HG03520 (cell line): ENCODE results near the gene DQX1.
"Not testable (repeated sequence)": the region's sequence is repeated elsewhere in the genome, so short reads cannot be mapped to it uniquely, and the experiment has no call there.

Experiments
- ATAC-seq: cut with Tn5 transposase; IDR thresholded peaks from one replicate; pipeline ENCODE4 v1.9.1; 2021; ENCODE audit warnings: mild to moderate bottlenecking, moderate library complexity; ENCODE audit not compliant: unreplicated experiment

Gene DQX1

DNA sequence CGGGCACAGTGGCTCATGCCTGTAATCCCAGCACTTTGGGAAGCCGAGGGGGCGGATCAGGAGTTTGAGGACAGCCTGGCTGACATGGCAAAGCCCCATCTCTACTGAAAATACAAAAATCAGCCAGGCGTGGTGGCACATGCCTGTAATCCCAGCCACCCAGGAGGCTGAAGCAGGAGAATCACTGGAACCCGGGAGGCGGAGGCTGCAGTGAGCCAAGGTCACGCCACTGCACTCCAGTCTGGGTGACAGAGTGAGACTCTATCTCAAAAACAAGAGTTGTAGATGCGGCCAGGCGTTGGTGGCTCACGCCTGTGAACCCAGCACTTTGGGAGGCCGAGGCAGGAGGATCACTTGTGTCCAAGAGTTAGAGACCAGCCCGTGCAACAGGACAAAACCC, 55.3 kb downstream of the DQX1 start:
- not testable (repeated sequence) for ATAC-seq
